Right ventricle myocardium inferior (tissue), 1 donor: ENCODE results near the gene ZDHHC20. TPM values are rescaled to one million over a fixed set of nuclear protein-coding genes. Genes with fewer than 3 reads are reported as not detected.

ENCODE experiments used
- ATAC-seq: fragments of 200-7000 bp; cut with Tn5 transposase; one replicate; pipeline ENCODE4 v1.9.1; 2020; ENCODE audit warnings: mild to moderate bottlenecking, moderate library complexity
- DNase-seq: peaks from one replicate; pipeline ENCODE4 v3.0.0; 2021; ENCODE audit errors: missing footprints
- intact Hi-C: fragments of 100-400 bp; cut with DNase I; formaldehyde crosslinking; loops from one replicate; pipeline ENCODE4 v1.11.0; 2022
- total RNA-seq: library from RNA; stranded (reverse); fragmentation: NEBNext Ultra II Directional; extraction: Animal tissue kit (Norgen Biotek cat#: 25700); gene quantifications from one replicate; pipeline ENCODE4 v1.2.1, GENCODE V29; 2021
- donor health status: DM: no; HTN: yes; CAD: no; lungs with severe emphysema.

Gene ZDHHC20
- total RNA-seq, 1 donor from 2014 or later = 14.6 TPM

DNA sequence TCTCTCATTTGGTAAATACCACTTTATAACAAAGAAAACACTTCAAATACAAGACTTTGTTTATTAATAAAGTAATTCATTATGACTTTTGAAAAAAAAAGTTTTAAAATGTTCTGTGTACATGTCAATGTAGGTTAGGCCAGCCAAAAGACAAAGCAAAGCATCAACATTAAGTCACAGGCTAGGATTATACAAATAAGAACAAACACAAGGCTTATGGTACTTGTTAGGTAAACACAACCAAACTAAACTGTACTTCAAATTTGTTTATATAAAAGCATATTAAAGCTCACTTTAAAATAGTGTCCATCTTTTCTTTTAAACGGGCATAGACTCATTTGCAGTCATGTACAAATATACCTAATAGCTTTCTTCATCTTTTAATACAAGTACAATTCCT, 86.6 kb downstream of the ZDHHC20 start:
- DNase-seq (no peak), ATAC-seq (no peak)
- intact Hi-C loops = no loop called here

DNA sequence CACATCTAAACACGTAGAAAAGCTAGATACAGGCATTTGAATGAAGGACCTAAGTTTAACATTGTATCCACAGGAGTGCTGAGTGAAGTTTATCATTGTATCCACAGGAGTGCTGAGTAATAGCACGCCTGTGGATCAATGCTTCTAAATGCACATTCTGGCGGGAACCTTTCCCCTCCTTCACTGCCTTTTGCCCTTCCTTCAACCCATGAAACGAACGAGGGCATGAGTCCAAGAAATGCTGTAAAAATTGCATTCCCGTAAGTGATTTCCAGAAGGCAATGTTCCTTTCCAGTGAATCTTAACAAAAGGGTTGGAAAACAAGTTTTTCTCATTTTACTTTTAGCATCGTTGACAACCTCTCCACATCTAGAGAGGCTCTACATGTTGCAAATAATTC, 88.1 kb downstream of the ZDHHC20 start:
- intact Hi-C loops = no loop called here
- DNase-seq = no peak
- ATAC-seq = no peak

DNA sequence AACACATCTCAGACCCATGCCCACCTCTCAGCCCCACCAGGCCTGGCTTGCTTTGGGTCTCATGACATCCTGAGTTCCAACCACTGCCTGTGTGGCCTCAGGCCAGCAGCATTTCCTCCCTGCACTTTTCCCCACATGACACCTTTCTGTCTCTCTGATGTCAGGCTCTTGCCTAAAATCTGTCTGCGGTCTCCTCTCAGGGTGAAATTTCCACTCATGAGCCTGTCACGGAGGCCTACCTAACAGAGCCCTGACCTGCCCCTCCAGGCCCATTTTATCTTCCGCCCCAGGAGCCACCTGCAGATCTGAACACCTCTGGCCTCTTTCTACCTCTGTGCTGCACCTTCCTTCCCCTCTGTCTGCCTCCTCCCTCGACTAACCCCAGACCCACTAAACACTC, 93.5 kb downstream of the ZDHHC20 start:
- intact Hi-C loops = no loop called here
- DNase-seq (no peak), ATAC-seq (no peak)

DNA sequence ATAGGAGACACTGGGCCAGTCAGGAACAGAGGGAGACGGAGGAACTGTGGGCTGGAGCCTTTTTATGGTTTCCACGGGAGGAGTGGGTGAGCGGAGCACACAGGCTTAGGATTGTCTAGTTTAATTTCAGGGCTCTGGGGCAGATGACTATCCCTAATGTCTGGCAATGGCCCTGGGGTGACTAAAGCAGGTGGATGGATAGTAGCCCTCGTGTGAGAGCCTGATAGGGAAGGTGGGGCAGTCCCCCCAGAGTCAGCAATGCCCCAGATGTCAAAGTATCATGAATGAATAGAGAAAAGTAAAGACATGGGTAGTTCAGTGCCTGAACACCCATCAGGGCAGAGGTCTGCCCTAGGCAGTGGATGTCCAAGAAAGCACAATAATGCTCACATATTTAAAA, 94.2 kb downstream of the ZDHHC20 start:
- intact Hi-C loops = no loop called here
- ATAC-seq = peak; percentile 23
- no peak for DNase-seq

DNA sequence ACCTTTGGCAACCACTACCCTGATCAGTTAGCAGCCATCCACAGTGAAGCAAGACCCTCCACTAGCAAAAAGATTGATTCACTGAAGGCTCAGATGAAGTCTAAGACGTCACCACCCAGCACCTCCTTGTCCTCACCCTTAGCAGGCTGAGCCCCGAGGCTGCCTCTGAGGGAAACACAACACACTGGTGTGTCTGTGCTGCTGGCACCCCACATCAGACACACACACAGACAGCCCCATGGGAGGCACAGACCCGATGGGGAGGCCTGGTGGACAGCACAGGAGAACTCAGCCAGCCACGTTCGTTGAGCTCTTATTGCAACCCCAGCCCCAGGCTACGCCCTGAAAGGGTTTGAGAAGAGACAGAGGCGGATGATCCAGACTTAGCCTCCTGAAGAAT, 94.7 kb downstream of the ZDHHC20 start:
- intact Hi-C loops = no loop called here
- DNase-seq = no peak
- no peak for ATAC-seq

DNA sequence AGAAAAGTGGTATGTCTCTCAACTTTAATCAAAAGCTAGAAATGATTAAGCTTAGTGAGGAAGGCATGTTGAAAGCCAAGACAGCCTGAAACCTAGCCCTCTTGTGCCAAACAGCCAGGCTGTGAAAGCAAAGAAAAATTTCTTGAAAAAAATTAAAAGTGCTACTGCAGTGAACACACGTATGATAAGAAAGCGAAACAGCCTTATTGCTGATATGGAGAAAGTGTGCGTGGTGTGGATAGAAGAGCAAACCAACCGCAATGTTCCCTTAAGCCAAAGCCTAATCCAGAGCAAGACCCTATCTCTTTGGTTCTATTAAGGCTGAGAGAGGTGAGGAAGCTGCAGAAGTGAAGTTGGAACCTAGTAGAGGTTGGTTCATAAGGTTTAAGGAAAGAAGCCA, 96.4 kb downstream of the ZDHHC20 start:
- DNase-seq (no peak), ATAC-seq (no peak)
- intact Hi-C loops = no loop called here

DNA sequence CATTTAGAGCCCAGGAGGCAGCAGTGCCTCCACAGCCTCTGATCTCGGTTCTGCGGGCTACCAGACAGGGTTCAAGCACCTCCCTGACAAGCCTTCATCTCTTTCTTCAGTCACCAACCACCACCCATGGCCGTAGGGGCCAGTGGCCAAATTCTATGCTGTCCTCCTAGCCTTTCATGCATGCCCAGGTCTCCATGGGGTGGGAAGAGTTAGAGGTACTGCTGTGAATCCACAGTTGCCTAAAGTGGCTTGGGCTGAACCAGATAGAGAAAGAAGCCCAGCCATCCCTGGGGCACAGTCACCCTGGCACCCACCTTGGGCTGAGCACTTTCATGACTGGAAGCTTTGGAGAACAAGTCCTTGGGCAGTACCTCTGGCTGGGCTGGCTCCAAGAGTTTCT, 97.4 kb downstream of the ZDHHC20 start:
- no peak for ATAC-seq
- no peak for DNase-seq

DNA sequence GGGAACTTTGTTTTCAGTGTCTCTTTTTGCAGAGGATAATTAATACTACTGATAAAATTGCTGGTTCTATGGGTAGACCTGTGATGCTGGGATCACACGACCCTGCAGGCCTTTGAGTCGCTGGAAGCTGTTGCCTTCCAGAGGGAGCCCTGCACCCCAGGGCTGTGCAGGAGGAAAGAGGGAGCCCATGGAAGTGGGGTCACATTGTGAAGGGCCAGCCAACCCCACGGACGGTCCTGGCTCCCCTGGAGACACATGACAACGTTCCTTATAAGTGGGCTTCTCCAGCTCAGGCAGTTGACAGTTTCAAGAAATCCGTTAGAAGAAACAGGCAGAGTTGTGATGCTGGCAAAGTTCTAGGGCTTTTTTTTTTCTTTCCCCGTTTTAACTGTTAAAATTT, 98.0 kb downstream of the ZDHHC20 start:
- ATAC-seq = no peak
- no peak for DNase-seq
- intact Hi-C loops = no loop called here

More for the DNA sequence above, 97.4 kb downstream of the ZDHHC20 start:
- intact Hi-C loops = no loop called here

DNA sequence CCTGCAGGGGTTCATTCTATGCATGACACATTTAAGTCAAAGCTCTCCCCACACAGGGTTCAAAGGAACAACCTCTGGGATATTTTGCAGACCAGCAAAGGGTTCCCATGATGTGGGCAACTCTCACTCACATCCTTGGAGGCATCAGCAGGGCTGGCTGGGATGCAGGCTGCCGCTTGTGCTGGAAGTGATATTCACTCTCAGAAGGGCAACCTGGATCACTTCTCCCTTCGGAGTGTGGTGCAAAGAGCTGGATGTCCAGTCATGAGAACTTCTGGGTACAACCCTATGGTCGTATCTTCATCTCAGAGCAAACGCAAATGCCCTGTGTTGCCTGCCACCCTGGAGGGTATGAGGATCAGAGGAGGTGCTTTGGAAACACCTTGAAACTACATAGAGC, 98.6 kb downstream of the ZDHHC20 start:
- DNase-seq = no peak
- intact Hi-C loops = no loop called here
- no peak for ATAC-seq

DNA sequence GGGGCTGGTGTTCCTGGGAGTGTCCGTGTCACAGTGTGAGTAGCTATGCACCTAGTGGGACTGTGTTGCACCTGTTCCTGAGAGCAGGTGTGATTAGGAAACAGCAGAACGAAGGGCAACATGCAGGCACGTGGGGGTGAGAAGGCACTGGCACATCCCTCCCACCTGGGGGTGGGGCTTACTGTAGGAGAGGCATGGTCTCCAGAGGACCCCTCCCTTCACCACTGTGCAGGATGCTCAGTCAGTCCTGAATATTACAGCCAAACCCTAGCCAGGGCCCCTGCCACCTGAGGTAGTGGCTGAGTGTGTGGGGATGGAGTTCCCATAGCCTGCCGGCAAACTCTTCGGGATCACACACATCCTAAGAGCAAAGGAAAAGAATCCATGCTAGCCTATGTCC, 99.2 kb downstream of the ZDHHC20 start:
- intact Hi-C loops = no loop called here
- DNase-seq = no peak
- ATAC-seq = no peak

DNA sequence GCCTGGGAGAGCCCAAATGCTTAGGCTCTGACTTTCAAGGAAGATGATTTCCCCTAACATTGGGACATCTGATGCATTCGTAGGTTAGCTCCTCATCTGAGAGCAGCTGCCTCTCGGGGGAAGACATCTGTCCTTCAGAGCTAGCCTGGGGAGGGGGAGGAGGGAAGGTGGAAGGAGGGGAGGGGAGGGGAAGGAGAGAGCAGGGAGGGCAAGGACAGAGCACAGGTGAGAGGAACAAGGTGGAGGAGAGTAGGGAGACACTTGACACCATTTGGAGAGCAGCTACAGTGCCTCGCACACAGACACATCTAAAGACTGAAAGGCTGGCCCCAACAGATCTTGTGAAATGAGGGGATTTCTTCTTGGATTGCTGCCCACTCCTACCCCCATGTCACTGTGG, 103.8 kb downstream of the ZDHHC20 start:
- intact Hi-C loops = no loop called here
- DNase-seq (no peak), ATAC-seq (no peak)

DNA sequence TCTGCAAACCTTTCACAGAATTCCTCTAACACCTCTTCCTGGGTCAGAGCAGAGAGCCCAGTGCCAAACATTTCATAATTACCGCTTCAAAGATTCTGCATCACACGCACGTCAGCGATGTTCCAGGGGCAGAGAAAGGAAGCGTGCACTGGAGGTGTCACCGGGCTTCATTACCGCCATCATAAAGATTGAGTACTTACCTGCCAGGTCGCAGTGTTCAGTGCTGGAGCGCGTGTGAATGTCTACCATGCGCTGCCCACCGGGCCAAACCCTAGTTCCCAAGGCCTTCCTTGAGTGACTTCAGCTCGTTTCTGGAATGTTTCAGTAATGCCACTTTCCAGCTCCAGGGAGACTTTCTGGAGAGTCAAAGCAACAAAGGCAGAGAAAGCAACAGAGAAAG, 104.4 kb downstream of the ZDHHC20 start:
- DNase-seq = no peak
- intact Hi-C loops = no loop called here
- ATAC-seq = no peak

DNA sequence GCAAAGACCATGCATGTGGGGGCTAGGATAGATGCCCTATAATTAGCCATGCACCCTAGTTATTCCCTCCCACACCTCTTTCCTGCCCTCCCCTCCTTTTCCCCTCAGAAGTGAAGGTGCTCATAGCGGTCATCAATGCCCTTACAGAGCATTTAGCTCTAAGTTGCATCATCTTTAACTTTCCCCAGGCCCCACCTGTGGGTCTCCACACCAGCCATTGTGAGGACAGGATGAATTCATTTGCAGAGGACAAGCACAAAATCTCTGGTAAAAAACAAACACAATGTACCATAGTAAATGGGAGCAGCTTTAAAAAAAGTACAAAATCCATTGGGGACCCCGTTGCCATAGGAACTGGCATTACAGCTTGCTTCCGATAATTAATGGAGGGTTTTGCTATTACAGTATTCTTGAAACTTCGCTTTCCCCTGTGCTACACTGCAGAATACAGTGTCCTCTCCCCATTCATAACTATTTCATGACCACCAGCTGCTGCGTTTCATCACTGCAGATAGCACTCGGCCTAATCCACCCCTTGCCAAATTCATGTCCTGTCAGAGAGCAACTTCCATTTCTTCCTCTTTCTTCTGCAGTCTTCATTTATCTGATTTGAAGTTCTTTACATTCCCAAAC, 110.5 kb downstream of the ZDHHC20 start:
- intact Hi-C loops = no loop called here
- no peak for DNase-seq
- ATAC-seq = no peak

DNA sequence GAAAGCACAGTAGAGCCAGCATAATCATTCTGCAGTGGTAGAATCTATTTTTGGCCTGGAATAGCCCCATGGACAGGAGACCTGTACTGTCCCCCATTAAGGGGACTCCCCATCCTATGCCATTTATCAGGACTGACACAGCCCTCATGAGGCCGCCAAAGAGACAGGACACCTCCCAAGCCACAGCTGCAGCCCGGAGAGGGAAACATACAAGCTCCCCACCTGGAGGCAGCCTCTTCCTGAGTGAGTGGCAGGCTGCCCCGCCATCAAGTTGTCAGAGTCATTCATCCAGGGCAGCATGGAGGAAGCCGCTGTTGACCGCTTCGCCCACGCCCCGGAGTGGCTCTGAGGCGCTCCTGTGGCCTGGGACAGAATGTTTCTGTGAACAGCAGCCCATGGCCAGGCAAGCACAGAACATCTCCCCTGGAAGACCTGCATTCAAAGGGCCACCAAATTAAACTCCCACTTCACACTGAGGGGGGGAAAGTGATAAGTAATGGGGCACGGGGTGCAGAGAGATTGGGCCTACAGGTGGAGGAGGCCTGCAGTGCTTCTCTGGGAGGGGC, 111.3 kb downstream of the ZDHHC20 start:
- no peak for ATAC-seq
- DNase-seq = no peak
- intact Hi-C loops = no loop called here

DNA sequence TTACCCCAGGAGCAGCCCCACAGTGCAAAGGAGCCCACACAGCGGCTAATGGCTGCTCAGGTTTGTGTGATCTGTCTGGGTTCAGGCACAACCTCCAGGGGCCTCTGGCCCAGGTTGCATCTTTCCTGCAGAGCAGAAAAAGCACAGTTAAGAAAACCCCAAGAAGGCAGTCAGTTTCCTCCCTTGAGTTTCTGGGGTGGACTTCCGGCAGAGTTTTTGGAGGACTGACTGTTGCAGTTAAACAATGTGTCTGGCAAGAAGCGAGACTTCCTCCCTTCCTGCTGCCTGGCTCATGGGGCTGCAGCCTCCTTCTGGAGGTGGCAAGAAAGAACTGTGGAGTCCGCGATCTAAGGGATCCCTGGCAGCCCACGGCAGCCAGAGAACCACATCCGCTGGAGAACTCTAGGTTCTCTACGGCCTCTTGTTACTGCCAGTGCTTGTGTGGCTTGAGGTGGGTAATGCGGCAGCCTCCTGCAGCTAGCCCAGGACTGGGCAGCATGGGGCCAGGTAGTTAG, 114.4 kb downstream of the ZDHHC20 start:
- intact Hi-C loops = no loop called here
- no peak for DNase-seq
- no peak for ATAC-seq

DNA sequence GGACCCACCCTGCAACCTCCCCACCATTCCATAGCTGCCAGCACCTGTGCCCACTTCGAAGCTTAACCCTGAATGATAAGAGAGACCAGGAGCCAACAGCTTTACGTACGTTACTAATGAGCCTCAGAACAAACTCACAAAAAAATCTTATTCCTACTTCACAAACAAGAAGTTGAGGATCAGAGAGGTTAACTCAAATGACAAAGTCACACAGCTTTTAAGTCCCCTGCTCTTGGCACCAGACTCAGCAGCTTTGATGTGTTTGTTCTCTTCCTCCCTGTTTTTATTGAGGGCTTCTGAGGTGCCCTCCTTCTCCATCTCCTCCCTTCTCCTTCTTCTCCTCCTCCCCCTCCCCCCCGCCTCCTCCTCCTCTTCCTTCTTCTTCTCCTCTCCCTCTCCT, 115.4 kb downstream of the ZDHHC20 start:
- intact Hi-C loops = no loop called here
- ATAC-seq (no peak), DNase-seq (no peak)

DNA sequence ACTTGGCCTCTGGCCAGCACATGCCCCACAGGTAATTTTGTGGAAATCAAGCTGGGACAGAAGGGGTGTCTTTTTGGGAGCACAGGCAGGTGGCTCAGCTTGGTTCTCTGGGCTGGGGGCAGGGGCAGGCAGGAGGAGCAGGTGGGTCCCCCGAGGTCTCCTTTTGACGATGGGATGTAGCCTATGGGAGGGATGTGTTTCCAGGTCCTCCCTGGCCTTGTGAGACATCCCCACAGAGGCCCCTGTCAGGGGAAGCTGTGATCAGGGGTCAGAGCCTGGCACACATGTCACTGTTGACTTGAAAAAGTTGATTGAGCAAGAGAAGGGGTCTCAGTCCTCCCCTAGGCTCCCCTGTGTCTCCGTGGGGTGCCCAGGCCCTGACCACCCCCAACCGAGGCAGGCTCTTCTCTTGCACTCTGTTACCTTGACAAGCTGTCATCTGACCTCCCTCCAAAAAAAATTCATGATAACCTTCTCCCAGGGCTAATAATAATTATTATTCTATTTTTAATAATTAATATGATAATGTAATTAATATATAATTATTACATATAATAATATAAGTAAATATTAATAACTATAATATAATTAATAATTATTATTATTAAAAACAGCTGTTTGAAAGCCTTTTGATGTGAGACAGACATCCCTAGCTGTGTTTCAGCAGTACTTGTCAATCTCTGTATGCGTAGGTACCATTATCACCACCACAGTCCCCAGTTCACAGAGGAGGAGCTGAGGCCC, 116.2 kb downstream of the ZDHHC20 start:
- no peak for ATAC-seq
- intact Hi-C loops = no loop called here

DNA sequence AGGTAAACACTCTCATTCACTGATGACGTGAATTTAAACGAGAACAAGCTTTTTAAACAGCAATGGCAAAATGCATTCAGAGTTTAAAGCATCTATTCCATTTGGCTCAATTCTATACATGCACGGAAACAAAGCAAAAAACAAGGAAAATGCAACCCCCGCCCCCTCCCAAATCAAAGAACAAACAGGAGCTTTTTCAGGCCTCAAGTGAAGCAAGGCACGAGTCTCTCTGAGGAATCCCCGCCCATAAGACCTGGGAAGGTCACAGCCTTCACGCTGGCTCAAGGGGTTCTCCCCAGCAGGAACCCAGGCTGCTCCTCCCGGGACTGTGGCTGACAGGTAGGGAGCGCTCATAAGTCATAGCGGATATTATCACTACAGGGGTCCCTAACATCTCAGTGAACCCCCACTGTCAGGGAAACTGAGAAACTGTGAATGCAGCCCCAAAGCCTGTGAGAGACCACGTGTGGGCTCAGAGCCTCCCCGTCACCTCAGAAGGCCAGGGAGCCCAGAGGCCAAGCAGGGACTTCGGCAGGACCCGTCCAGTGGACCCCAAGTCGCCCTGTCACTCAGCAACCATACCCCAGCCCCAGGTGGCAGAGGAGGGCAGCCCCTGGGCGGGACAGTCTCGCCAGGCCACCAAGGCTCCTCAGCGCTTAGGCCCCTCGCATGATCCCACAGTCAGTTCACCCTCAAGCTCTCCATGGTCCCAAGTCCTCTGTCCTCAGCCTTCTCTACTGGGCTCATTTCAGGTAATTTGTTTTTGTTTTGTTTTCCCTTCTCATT, 117.3 kb downstream of the ZDHHC20 start:
- DNase-seq (no peak), ATAC-seq (no peak)
- intact Hi-C loops = no loop called here

More for the DNA sequence above, 116.2 kb downstream of the ZDHHC20 start:
- no peak for DNase-seq

DNA sequence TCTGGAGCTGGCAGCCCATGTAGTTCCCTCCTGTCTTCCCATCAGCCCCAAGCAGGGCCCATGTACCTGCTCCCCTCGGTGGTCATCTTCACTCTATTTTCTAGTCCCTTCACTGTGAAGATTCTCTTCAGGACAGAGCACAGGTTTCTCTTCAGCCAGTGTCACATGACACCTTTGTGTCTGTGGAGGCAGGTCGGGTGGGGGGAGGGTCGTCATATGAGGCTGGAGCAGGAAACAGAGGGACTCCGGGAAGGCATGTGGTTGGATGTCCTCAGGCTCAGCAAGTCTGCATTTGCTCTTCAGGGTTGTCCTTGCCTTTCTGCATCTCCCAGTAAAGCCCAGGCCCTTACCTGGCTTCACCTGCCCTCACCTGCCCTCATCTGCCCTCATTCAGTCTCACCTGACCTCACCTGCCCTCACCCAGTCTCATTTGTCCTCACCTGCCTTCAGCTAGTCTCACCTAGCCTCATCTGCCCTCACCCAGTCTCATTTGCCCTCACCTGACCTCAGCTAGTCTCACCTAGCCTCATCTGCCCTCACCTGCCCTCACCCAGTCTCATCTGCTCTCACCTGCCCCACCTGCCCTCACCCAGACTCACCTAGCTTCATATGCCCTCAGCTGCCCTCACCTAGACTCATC, 120.3 kb downstream of the ZDHHC20 start:
- no peak for ATAC-seq
- DNase-seq = no peak
- intact Hi-C loops = no loop called here
